Loucy (cell line): ENCODE results near the gene BCL2L11.

Source experiments
- H2AFZ ChIP-seq: fragments of 200-600 bp; sonication (generic); 2 replicates; pipeline ENCODE4 v1.6.0; 2016; ENCODE audit warnings: antibody characterized with exemption, mild to moderate bottlenecking, low read length, moderate library complexity
- H3F3A ChIP-seq: fragments of 200-600 bp; 2 replicates; pipeline ENCODE4 v1.6.0; 2016; ENCODE audit warnings: antibody characterized with exemption, low read depth, mild to moderate bottlenecking
- H3K27me3 ChIP-seq: fragments of 200-600 bp; sonication (generic); 2 replicates; pipeline ENCODE4 v1.6.1; 2014; ENCODE audit warnings: low read length, mild to moderate bottlenecking; ENCODE audit not compliant: insufficient read depth, poor library complexity, severe bottlenecking
- H3K36me3 ChIP-seq: fragments of 200-600 bp; sonication (generic); 2 replicates; pipeline ENCODE4 v1.6.1; 2016; ENCODE audit warnings: low read length; ENCODE audit not compliant: insufficient read depth
- H3K4me1 ChIP-seq: fragments of 200-600 bp; sonication (generic); 2 replicates; pipeline ENCODE4 v1.5.1; 2014; ENCODE audit warnings: low read length, mild to moderate bottlenecking; ENCODE audit not compliant: insufficient read depth, poor library complexity, severe bottlenecking
- H3K4me2 ChIP-seq: fragments of 200-600 bp; sonication (generic); 2 replicates; pipeline ENCODE4 v1.6.0; 2014; ENCODE audit warnings: antibody characterized with exemption, low read length, low read depth, mild to moderate bottlenecking; ENCODE audit not compliant: poor library complexity, severe bottlenecking
- H3K4me3 ChIP-seq: fragments of 200-600 bp; sonication (generic); 2 replicates; pipeline ENCODE4 v1.5.1; 2014; ENCODE audit warnings: low read length, mild to moderate bottlenecking, mixed read lengths; ENCODE audit not compliant: poor library complexity, severe bottlenecking
- H3K79me2 ChIP-seq: fragments of 200-600 bp; sonication (generic); 2 replicates; pipeline ENCODE4 v1.6.1; 2014; ENCODE audit warnings: low read length; ENCODE audit not compliant: insufficient read depth
- H3K9ac ChIP-seq: fragments of 200-600 bp; sonication (generic); 2 replicates; pipeline ENCODE4 v1.6.0; 2014; ENCODE audit warnings: mild to moderate bottlenecking, low read depth, low read length, moderate library complexity; ENCODE audit not compliant: poor library complexity, severe bottlenecking
- H3K9me2 ChIP-seq: fragments of 200-600 bp; sonication (generic); replicated peaks from 2 replicates; pipeline ENCODE4 v1.6.1; 2016; ENCODE audit warnings: low read depth, low read length, mixed read lengths
- H3K9me3 ChIP-seq: fragments of 200-600 bp; sonication (generic); 2 replicates; pipeline ENCODE4 v1.6.1; 2014; ENCODE audit warnings: mild to moderate bottlenecking, antibody characterized with exemption, low read length, low read depth; ENCODE audit not compliant: insufficient read depth
- H4K20me1 ChIP-seq: fragments of 200-600 bp; sonication (generic); 2 replicates; pipeline ENCODE4 v1.6.0; 2014; ENCODE audit warnings: antibody characterized with exemption, low read length, mild to moderate bottlenecking; ENCODE audit not compliant: insufficient read depth, poor library complexity, severe bottlenecking
- CTCF ChIP-seq: fragments of 200-600 bp; sonication (generic); conservative IDR thresholded peaks from 2 replicates; pipeline ENCODE4 v1.5.1; 2014; ENCODE audit warnings: mild to moderate bottlenecking, antibody characterized with exemption, low read length
- EZH2phosphoT487 ChIP-seq: fragments of 200-600 bp; IDR thresholded peaks from 2 replicates; pipeline ENCODE4 v1.6.1; 2018; ENCODE audit warnings: antibody characterized with exemption, mild to moderate bottlenecking, moderate library complexity, borderline replicate concordance

The BCL2L11 gene

DNA sequence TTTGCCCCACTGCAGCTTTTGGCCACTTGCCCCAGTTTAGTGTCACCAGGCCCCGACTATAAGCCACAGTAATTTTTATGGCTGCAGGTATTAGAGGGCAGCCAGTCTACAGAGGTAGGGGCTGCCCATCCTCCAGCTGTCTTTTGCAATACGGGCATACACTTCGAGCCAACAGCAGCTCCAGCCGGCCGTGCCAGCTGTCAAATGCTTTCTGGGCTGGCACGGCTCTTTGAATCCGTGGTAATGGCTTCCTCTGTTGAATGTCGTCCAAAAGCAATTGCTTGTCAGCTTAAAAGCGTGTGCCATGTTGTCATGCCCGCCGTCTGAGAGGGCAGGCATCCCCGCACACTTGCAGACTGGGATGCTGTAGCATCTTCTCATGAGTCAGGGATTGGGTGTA, 41.3 kb downstream of the BCL2L11 start:
- H3K36me3 ChIP-seq = peaks cover 48% of the 10 kb centered on the region; the same call in 1 of the 2 replicates
- H3K9ac ChIP-seq = no peak overlapping the region
- no peak overlapping the region for H2AFZ ChIP-seq
- H4K20me1 ChIP-seq = no peaks in the 10 kb centered on the region
- no peak overlapping the region for H3K4me3 ChIP-seq
- no peaks in the 10 kb centered on the region; the same call in 1 of the 2 replicates for H3K79me2 ChIP-seq
- no peaks in the 10 kb centered on the region for H3K9me2 ChIP-seq
- H3K9me3 ChIP-seq = no peaks in the 10 kb centered on the region
- H3F3A ChIP-seq = no peaks in the 10 kb centered on the region
- TF ChIP-seq CTCF (no peak), EZH2phosphoT487 (no peak)
- peaks cover 3% of the 10 kb centered on the region for H3K4me1 ChIP-seq
- H3K4me2 ChIP-seq = no peak overlapping the region
- H3K27me3 ChIP-seq = no peaks in the 10 kb centered on the region

GRCh38 chr2:111162718-111163331, 42.1 kb downstream of the BCL2L11 start:
- H4K20me1 ChIP-seq = no peaks in the 10 kb centered on the region
- H3K4me1 ChIP-seq = peaks cover 11% of the 10 kb centered on the region
- H3K9me2 ChIP-seq = no peaks in the 10 kb centered on the region
- peaks cover 48% of the 10 kb centered on the region; the same call in 1 of the 2 replicates for H3K36me3 ChIP-seq
- H3F3A ChIP-seq = no peaks in the 10 kb centered on the region
- TF ChIP-seq CTCF = no peak
- TF ChIP-seq EZH2phosphoT487 = no peak
- no peak overlapping the region for H2AFZ ChIP-seq
- H3K4me3 ChIP-seq = no peak overlapping the region
- H3K27me3 ChIP-seq = no peaks in the 10 kb centered on the region
- no peak overlapping the region for H3K9ac ChIP-seq
- no peaks in the 10 kb centered on the region for H3K79me2 ChIP-seq
- H3K9me3 ChIP-seq = no peaks in the 10 kb centered on the region
- no peak overlapping the region for H3K4me2 ChIP-seq

- TF ChIP-seq EZH2phosphoT487 (no peak), CTCF (no peak)
- peaks cover 24% of the 10 kb centered on the region for H3K4me1 ChIP-seq
These were observed 43.4 kb downstream of the BCL2L11 start for GRCh38 chr2:111164078-111164477.

More at GRCh38 chr2:111164078-111164477, 43.4 kb downstream of the BCL2L11 start:
- no peaks in the 10 kb centered on the region for H3K27me3 ChIP-seq
- H2AFZ ChIP-seq = no peak overlapping the region
- no peak overlapping the region for H3K9ac ChIP-seq
- no peaks in the 10 kb centered on the region for H3K79me2 ChIP-seq
- no peak overlapping the region for H3K4me3 ChIP-seq
- no peaks in the 10 kb centered on the region for H4K20me1 ChIP-seq
- no peaks in the 10 kb centered on the region for H3K9me2 ChIP-seq
- H3K9me3 ChIP-seq = no peaks in the 10 kb centered on the region
- H3F3A ChIP-seq = no peaks in the 10 kb centered on the region
- H3K36me3 ChIP-seq = peaks cover 48% of the 10 kb centered on the region; the same call in 1 of the 2 replicates
- no peak overlapping the region for H3K4me2 ChIP-seq
